IMR-90 (cell line): Measurements from ENCODE around the gene PDILT. TPM values are rescaled to one million over a fixed set of nuclear protein-coding genes. Genes with fewer than 3 reads are reported as not detected.

Experiments used
- ATAC-seq: fragments of 200-7000 bp; cut with Tn5 transposase; 2 replicates; pipeline ENCODE4 v1.9.1; 2020; ENCODE audit warnings: low read depth, mild to moderate bottlenecking, moderate library complexity
- BruUV-seq: library from RNA; stranded (reverse); fragments of 400-500 nt; replicated peaks from 2 replicates; lab custom pipeline; 2021; lab: Mats Ljungman, UMichigan
- CTCF ChIA-PET: fragments of 300-600 bp; formaldehyde crosslinking; extraction: SDS; loops from one replicate; lab custom pipeline; 2021; ENCODE audit warnings: antibody characterized with exemption; lab: Yijun Ruan, JAX
- POLR2A ChIA-PET: fragments of 300-600 bp; sonication (Branson Sonifier 250); formaldehyde crosslinking; loops from one replicate; lab custom pipeline; 2022; ENCODE audit warnings: antibody characterized with exemption; ENCODE audit not compliant: unreplicated experiment; lab: Charles Lee
- DNase-seq: peaks from one replicate; pipeline ENCODE4 v3.0.0; 2013
- H2AFZ ChIP-seq: replicated peaks from 2 replicates; pipeline ENCODE3; 2013; ENCODE audit warnings: low read length, mild to moderate bottlenecking; ENCODE audit not compliant: poor library complexity
- H2AK5ac ChIP-seq: 2 replicates; pipeline ENCODE4 v1.6.1; 2013; ENCODE audit warnings: low read depth, low read length, inconsistent platforms
- H2AK9ac ChIP-seq: replicated peaks from 2 replicates; pipeline ENCODE3; 2013; ENCODE audit warnings: mild to moderate bottlenecking, low read depth, low read length, moderate library complexity; ENCODE audit not compliant: poor library complexity
- H2BK120ac ChIP-seq: 2 replicates; pipeline ENCODE4 v1.6.1; 2013; ENCODE audit warnings: low read depth, low read length, inconsistent platforms
- H2BK15ac ChIP-seq: 3 replicates; pipeline ENCODE4 v1.6.1; 2013; ENCODE audit warnings: low read depth, low read length, inconsistent platforms
- H2BK20ac ChIP-seq: 2 replicates; pipeline ENCODE4 v1.6.1; 2013; ENCODE audit warnings: low read depth, mild to moderate bottlenecking, inconsistent platforms, low read length, moderate library complexity
- H2BK5ac ChIP-seq: 2 replicates; pipeline ENCODE4 v1.6.1; 2013; ENCODE audit warnings: mild to moderate bottlenecking, low read depth, low read length, inconsistent platforms; ENCODE audit not compliant: poor library complexity, severe bottlenecking
- H3K14ac ChIP-seq: replicated peaks from 2 replicates; pipeline ENCODE4 v1.6.1; 2013; ENCODE audit warnings: low read depth, low read length, inconsistent platforms
- H3K18ac ChIP-seq: 2 replicates; pipeline ENCODE4 v1.6.1; 2013; ENCODE audit warnings: low read depth, low read length, control low read depth
- H3K23ac ChIP-seq: 2 replicates; pipeline ENCODE4 v1.6.1; 2013; ENCODE audit warnings: low read depth, low read length, inconsistent platforms
- H3K27ac ChIP-seq: 2 replicates; pipeline ENCODE4 v1.5.1; 2013; ENCODE audit warnings: mild to moderate bottlenecking, control low read depth, low read length; ENCODE audit not compliant: insufficient read depth
- H3K27me3 ChIP-seq: 2 replicates; pipeline ENCODE4 v1.6.1; 2013; ENCODE audit warnings: low read length; ENCODE audit not compliant: control insufficient read depth, insufficient read depth
- H3K36me3 ChIP-seq: 2 replicates; pipeline ENCODE4 v1.6.1; 2013; ENCODE audit warnings: low read length, mixed read lengths; ENCODE audit not compliant: control insufficient read depth, insufficient read depth
- H3K4ac ChIP-seq: 2 replicates; pipeline ENCODE4 v1.6.1; 2013; ENCODE audit warnings: low read depth, low read length, inconsistent platforms
- H3K4me1 ChIP-seq: 2 replicates; pipeline ENCODE4 v1.6.1; 2013; ENCODE audit warnings: low read length, mixed read lengths; ENCODE audit not compliant: control insufficient read depth, insufficient read depth
- H3K4me2 ChIP-seq: 2 replicates; pipeline ENCODE4 v1.6.1; 2013; ENCODE audit warnings: low read depth, mild to moderate bottlenecking, control low read depth, low read length, moderate library complexity
- H3K4me3 ChIP-seq: 2 replicates; pipeline ENCODE4 v1.5.1; 2013; ENCODE audit warnings: low read depth, mild to moderate bottlenecking, control low read depth, low read length, moderate library complexity; ENCODE audit not compliant: insufficient read depth
- H3K56ac ChIP-seq: 2 replicates; pipeline ENCODE4 v1.6.1; 2013; ENCODE audit warnings: low read length, inconsistent platforms; ENCODE audit not compliant: insufficient read depth; ENCODE audit errors: extremely low read depth
- H3K79me1 ChIP-seq, 2 experiments: 2 replicates each; pipeline ENCODE4 v1.6.1; 2013; ENCODE audit warnings: low read length in 2 of 2, inconsistent platforms in 1 of 2, low read depth in 1 of 2
- H3K9ac ChIP-seq: 2 replicates; pipeline ENCODE4 v1.6.1; 2013; ENCODE audit warnings: low read depth, low read length, control low read depth
- H3K9me1 ChIP-seq: 2 replicates; pipeline ENCODE4 v1.6.1; 2013; ENCODE audit warnings: low read length, inconsistent platforms; ENCODE audit not compliant: insufficient read depth
- H3K9me3 ChIP-seq: 2 replicates; pipeline ENCODE4 v1.6.1; 2013; ENCODE audit warnings: low read length; ENCODE audit not compliant: control insufficient read depth, insufficient read depth
- H4K20me1 ChIP-seq: 2 replicates; pipeline ENCODE4 v1.6.1; 2013; ENCODE audit warnings: low read length, inconsistent platforms; ENCODE audit not compliant: insufficient read depth
- H4K5ac ChIP-seq: 2 replicates; pipeline ENCODE4 v1.6.1; 2013; ENCODE audit warnings: mild to moderate bottlenecking, low read depth, low read length, control low read depth
- H4K8ac ChIP-seq, 2 experiments: 2 replicates each; pipeline ENCODE4 v1.6.1; 2013; ENCODE audit warnings: low read depth in 2 of 2, low read length in 2 of 2, control low read depth in 1 of 2, inconsistent platforms in 1 of 2
- H4K91ac ChIP-seq: 2 replicates; pipeline ENCODE4 v1.6.1; 2013; ENCODE audit warnings: low read depth, low read length, inconsistent platforms; ENCODE audit not compliant: insufficient read depth
- BHLHE40 ChIP-seq: fragments of 150-350 bp; IDR thresholded peaks from 2 replicates; pipeline ENCODE4 v1.6.1; 2016; ENCODE audit warnings: mild to moderate bottlenecking, low read depth, low read length
- CEBPB ChIP-seq: IDR thresholded peaks from 2 replicates; pipeline ENCODE4 v1.6.1; 2012; ENCODE audit warnings: low read depth, low read length, improper control_type of control experiment
- CHD1 ChIP-seq: IDR thresholded peaks from 2 replicates; pipeline ENCODE4 v1.6.1; 2012; ENCODE audit warnings: low read depth, low read length, improper control_type of control experiment
- CTCF ChIP-seq: conservative IDR thresholded peaks from 2 replicates; pipeline ENCODE4 v1.5.1; 2012; ENCODE audit warnings: mild to moderate bottlenecking, low read depth, low read length, improper control_type of control experiment
- FOS ChIP-seq: fragments of 150-350 bp; IDR thresholded peaks from 2 replicates; pipeline ENCODE4 v1.6.1; 2016; ENCODE audit warnings: low read depth, low read length
- MAFK ChIP-seq: IDR thresholded peaks from 2 replicates; pipeline ENCODE4 v1.6.1; 2012; ENCODE audit warnings: low read depth, low read length, improper control_type of control experiment
- MAZ ChIP-seq: IDR thresholded peaks from 2 replicates; pipeline ENCODE4 v1.6.1; 2012; ENCODE audit warnings: low read depth, mild to moderate bottlenecking, low read length, improper control_type of control experiment, moderate library complexity, borderline replicate concordance
- MXI1 ChIP-seq: IDR thresholded peaks from 2 replicates; pipeline ENCODE4 v1.6.1; 2012; ENCODE audit warnings: low read depth, mild to moderate bottlenecking, low read length, moderate library complexity, borderline replicate concordance
- NFE2L2 ChIP-seq: fragments of 150-350 bp; IDR thresholded peaks from 2 replicates; pipeline ENCODE4 v1.6.1; 2016; ENCODE audit warnings: low read depth, mild to moderate bottlenecking, low read length
- POLR2A ChIP-seq: IDR thresholded peaks from 2 replicates; pipeline ENCODE4 v1.6.1; 2012; ENCODE audit warnings: mild to moderate bottlenecking, low read depth, low read length
- RAD21 ChIP-seq: IDR thresholded peaks from 2 replicates; pipeline ENCODE4 v1.6.1; 2012; ENCODE audit warnings: low read length, improper control_type of control experiment
- RCOR1 ChIP-seq: IDR thresholded peaks from 2 replicates; pipeline ENCODE4 v1.6.1; 2012; ENCODE audit warnings: mild to moderate bottlenecking, low read length, improper control_type of control experiment; ENCODE audit not compliant: insufficient replicate concordance
- RFX5 ChIP-seq: IDR thresholded peaks from 2 replicates; pipeline ENCODE4 v1.8.0; 2012; ENCODE audit warnings: low read depth, mild to moderate bottlenecking, low read length, moderate library complexity
- SMC3 ChIP-seq: fragments of 150-350 bp; IDR thresholded peaks from 2 replicates; pipeline ENCODE4 v1.6.1; 2016; ENCODE audit warnings: low read depth, mild to moderate bottlenecking, antibody characterized with exemption, low read length, moderate library complexity
- USF2 ChIP-seq: fragments of 150-350 bp; IDR thresholded peaks from 2 replicates; pipeline ENCODE4 v1.6.1; 2017; ENCODE audit warnings: mild to moderate bottlenecking, antibody characterized with exemption, low read length, low read depth
- WGBS, 2 experiments: methylation state at CpG; one replicate each; pipeline versions ENCODE4 v1.1.5 to v1.1.7; 2013; ENCODE audit warnings: missing lambda C conversion rate in 2 of 2; ENCODE audit not compliant: insufficient read length in 1 of 2; ENCODE audit errors: extremely low coverage in 2 of 2; 5-methylcytosine and 5-hydroxymethylcytosine counted together
- dilution Hi-C: fragments of 300-500 bp; cut with HindIII; formaldehyde crosslinking; loops from one replicate; pipeline ENCODE4 v1.14.3; 2018; ENCODE audit warnings: low sequenced_read_pairs; ENCODE audit not compliant: unreplicated experiment
- in situ Hi-C: fragments of 300-500 bp; cut with MboI; formaldehyde crosslinking; loops from 3 replicates; pipeline ENCODE4 v1.14.3; 2019; ENCODE audit warnings: low sequenced_read_pairs, inconsistent platforms, mixed read lengths
- intact Hi-C: fragments of 100-400 bp; cut with micrococcal nuclease; formaldehyde crosslinking; loops from 2 replicates; pipeline ENCODE4 v1.10.0; 2022
- polyA plus RNA-seq, 3 experiments: library from polyadenylated mRNA; depleted of rRNA; stranded (reverse); fragments of >200 nt; gene quantifications; 2 replicates each; pipeline ENCODE4 v1.2.3, GENCODE V29; 2012; ENCODE audit warnings: low replicate concordance in 1 of 3
- total RNA-seq: library from RNA; depleted of rRNA; stranded (reverse); fragments of >200 nt; gene quantifications from 2 replicates; pipeline ENCODE4 v1.2.3, GENCODE V29; 2012

PDILT gene
- total and polyA plus RNA-seq, 2 of the 4 experiments (the other 2 are of a cell fraction), result not detected

DNA sequence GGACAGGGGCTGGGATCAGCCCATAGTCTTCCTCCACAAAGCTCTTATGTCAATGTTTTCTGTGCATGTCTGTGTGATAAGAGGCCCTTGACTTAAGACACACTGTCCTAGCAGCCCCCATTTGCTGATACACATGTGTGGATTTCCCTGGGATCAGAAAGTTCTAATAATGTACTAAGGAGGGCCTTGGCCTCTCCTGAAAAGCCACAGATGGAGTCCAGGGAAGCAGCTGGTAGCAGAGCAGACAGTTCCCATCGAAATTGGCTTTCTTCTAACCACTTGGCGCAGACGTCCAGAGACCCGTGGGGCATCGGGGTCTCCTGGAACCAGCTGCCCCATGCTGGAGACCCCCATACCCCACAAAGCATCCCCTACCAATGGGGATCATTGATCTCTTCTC, 72.9 kb downstream of the PDILT start:
- H3K4me3 ChIP-seq, result no peak overlapping the region
- H2BK15ac ChIP-seq, result no peak overlapping the region
- POLR2A ChIA-PET, result no interaction called here
- TF ChIP-seq BHLHE40, result no peak
- TF ChIP-seq POLR2A, result no peak
- TF ChIP-seq CTCF, result no peak
- no peak for TF ChIP-seq SMC3
- TF ChIP-seq RAD21, result no peak
- TF ChIP-seq RCOR1, result no peak
- TF ChIP-seq RFX5, result no peak
- TF ChIP-seq MAFK, result no peak
- no peak for TF ChIP-seq FOS
- no peak for TF ChIP-seq CHD1
- no peak for TF ChIP-seq USF2
- no peak for TF ChIP-seq MAZ
- no peak for TF ChIP-seq CEBPB
- no peak for TF ChIP-seq MXI1
- TF ChIP-seq NFE2L2, result no peak
- H4K5ac ChIP-seq, result no peak overlapping the region
- CTCF ChIA-PET, result no interaction called here
- no CpG with 5 or more reads among the region's 5 CpGs for WGBS, 2 experiments
- no peaks in the 10 kb centered on the region for H3K27me3 ChIP-seq
- no peaks in the 10 kb centered on the region for H3K36me3 ChIP-seq
- no peak overlapping the region for H3K56ac ChIP-seq
- no peak overlapping the region for H4K8ac ChIP-seq
- no TSS peak for BruUV-seq
- dilution Hi-C loops (no loop called here), in situ Hi-C loops (loop anchor here (25.0 kb wide), 1 partner anchor 169 kb away; no protein-coding TSS in a partner anchor), intact Hi-C loops (no loop called here)
- no peak overlapping the region for H2AK5ac ChIP-seq
- H3K4me1 ChIP-seq, result no peaks in the 10 kb centered on the region
- no peak overlapping the region for H3K18ac ChIP-seq
- H3K79me1 ChIP-seq, result no peaks in the 10 kb centered on the region
- H4K20me1 ChIP-seq, result no peaks in the 10 kb centered on the region
- ATAC-seq (no peak), DNase-seq (no peak)
- H3K9ac ChIP-seq, result no peak overlapping the region
- no peak overlapping the region for H3K4ac ChIP-seq
- no peak overlapping the region for H3K23ac ChIP-seq
- H3K27ac ChIP-seq, result no peak overlapping the region
- no peak overlapping the region for H2BK20ac ChIP-seq
- no peak overlapping the region for H3K14ac ChIP-seq
- peaks cover 20% of the 10 kb centered on the region for H3K9me3 ChIP-seq
- no peak overlapping the region for H4K91ac ChIP-seq
- H2AFZ ChIP-seq, result no peak overlapping the region
- no peaks in the 10 kb centered on the region for H3K9me1 ChIP-seq
- H2AK9ac ChIP-seq, result no peak overlapping the region
- H3K4me2 ChIP-seq, result no peak overlapping the region
- H2BK5ac ChIP-seq, result no peak overlapping the region
- H2BK120ac ChIP-seq, result no peak overlapping the region
